BJ (cell line): ENCODE data around the gene TYR. TPM values are rescaled to one million over a fixed set of nuclear protein-coding genes. Genes with fewer than 3 reads are reported as not detected.

Source experiments
- CTCF ChIA-PET: fragments of 350-600 bp; formaldehyde crosslinking; extraction: SDS; loops from one replicate; lab custom pipeline; 2021; ENCODE audit warnings: antibody characterized with exemption, inconsistent platforms; lab: Yijun Ruan, JAX
- POLR2A ChIA-PET: fragments of 300-600 bp; sonication (Branson Sonifier 250); formaldehyde crosslinking; extraction: SDS; loops from one replicate; lab custom pipeline; 2021; ENCODE audit warnings: antibody characterized with exemption; lab: Charles Lee
- DNase-seq: peaks from one replicate; pipeline ENCODE4 v3.0.0-alpha.2; 2011; ENCODE audit warnings: low read depth
- H3K27me3 ChIP-seq: 2 replicates; pipeline ENCODE4 v1.6.0; 2011; ENCODE audit warnings: low read length; ENCODE audit not compliant: control insufficient read depth, insufficient read depth
- H3K36me3 ChIP-seq: 2 replicates; pipeline ENCODE4 v1.5.1; 2011; ENCODE audit warnings: low read length; ENCODE audit not compliant: control insufficient read depth, insufficient read depth
- H3K4me3 ChIP-seq: 2 replicates; pipeline ENCODE4 v1.5.1; 2011; ENCODE audit warnings: low read depth, mild to moderate bottlenecking, control low read depth, low read length
- polyA plus RNA-seq: library from polyadenylated mRNA; depleted of rRNA; stranded (reverse); fragments of >200 nt; gene quantifications from 2 replicates; pipeline ENCODE4 v1.2.3, GENCODE V29; 2011
- TF ChIP-seq, protein P1 (sequence below): IDR thresholded peaks from 2 replicates; pipeline ENCODE4 v1.5.1; 2011; ENCODE audit warnings: low read depth, mild to moderate bottlenecking, control low read depth, inconsistent platforms, low read length, moderate library complexity; ENCODE audit not compliant: insufficient read depth

Gene TYR
- polyA plus RNA-seq, 1 experiment, result not detected

DNA sequence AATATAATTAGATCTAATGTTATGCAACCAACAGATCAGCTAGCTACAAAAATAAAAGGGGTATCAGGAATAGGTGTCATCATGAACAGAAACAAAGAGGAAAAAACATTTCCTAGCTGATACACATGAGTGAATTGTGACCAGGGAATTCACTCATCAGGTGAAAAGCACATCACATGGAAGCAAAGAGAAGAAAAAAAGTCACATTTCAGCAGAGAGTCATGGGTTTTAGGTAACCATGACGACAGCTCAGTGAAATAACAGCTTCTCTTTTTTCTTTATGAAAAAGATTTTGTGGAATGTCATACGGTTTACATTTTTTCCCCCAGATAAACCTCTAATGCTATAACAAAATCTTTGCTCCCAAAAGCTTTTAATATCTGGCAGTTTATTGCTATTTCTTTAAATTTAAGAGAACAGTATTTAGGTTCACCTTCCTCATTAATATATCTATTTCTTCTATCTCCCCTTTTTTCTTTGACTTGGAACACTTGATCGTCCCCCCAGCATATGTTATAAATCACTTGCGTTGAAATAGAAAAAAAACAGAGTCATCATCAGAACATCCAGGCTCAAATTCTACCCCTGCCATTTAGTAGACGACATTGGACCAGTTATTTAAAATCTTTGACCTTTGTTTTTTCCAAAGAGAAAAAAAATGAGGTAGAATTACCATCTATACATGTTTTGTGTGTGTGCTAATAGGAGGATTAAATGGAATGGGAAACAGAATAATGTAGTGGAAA is 5.3 kb downstream of the TYR start:
- TF ChIP-seq, protein P1, sequence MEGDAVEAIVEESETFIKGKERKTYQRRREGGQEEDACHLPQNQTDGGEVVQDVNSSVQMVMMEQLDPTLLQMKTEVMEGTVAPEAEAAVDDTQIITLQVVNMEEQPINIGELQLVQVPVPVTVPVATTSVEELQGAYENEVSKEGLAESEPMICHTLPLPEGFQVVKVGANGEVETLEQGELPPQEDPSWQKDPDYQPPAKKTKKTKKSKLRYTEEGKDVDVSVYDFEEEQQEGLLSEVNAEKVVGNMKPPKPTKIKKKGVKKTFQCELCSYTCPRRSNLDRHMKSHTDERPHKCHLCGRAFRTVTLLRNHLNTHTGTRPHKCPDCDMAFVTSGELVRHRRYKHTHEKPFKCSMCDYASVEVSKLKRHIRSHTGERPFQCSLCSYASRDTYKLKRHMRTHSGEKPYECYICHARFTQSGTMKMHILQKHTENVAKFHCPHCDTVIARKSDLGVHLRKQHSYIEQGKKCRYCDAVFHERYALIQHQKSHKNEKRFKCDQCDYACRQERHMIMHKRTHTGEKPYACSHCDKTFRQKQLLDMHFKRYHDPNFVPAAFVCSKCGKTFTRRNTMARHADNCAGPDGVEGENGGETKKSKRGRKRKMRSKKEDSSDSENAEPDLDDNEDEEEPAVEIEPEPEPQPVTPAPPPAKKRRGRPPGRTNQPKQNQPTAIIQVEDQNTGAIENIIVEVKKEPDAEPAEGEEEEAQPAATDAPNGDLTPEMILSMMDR, result no peak
- H3K36me3 ChIP-seq, result no peaks in the 10 kb centered on the region
- ChIA-PET POLR2A (no interaction called here), CTCF (no interaction called here)
- no peak for DNase-seq
- no peaks in the 10 kb centered on the region for H3K27me3 ChIP-seq
- no peak overlapping the region for H3K4me3 ChIP-seq

- ChIA-PET POLR2A (no interaction called here), CTCF (no interaction called here)
- TF ChIP-seq, protein P1, result no peak
- no peaks in the 10 kb centered on the region for H3K27me3 ChIP-seq
- no peak overlapping the region for H3K4me3 ChIP-seq
- DNase-seq, result no peak
- no peaks in the 10 kb centered on the region for H3K36me3 ChIP-seq
These were observed 6.3 kb downstream of the TYR start for GRCh38 chr11:89184021-89184420.

DNA sequence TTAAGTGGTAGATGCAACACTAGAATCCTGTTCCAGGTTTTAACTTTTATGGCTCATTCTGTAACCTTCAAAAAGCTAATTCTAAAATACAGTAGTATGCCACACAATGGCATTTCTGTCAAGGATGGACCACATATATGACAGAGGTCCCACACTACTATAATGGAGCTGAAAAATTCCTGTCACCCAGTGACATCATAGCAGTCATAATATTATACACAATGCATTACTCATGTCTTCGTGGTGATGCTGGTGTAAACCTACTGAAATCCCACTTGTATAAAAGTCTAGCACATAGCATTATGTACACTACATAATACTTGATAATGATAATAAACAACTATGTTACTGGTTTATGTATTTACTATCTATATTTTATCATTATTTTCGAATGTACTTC is 12.1 kb downstream of the TYR start:
- DNase-seq, result no peak
- POLR2A ChIA-PET, result no interaction called here
- TF ChIP-seq, protein P1, result no peak
- Histone ChIP-seq H3K36me3 (no peaks in the 10 kb centered on the region), H3K4me3 (no peak overlapping the region), H3K27me3 (no peaks in the 10 kb centered on the region)
- CTCF ChIA-PET, result no interaction called here

DNA sequence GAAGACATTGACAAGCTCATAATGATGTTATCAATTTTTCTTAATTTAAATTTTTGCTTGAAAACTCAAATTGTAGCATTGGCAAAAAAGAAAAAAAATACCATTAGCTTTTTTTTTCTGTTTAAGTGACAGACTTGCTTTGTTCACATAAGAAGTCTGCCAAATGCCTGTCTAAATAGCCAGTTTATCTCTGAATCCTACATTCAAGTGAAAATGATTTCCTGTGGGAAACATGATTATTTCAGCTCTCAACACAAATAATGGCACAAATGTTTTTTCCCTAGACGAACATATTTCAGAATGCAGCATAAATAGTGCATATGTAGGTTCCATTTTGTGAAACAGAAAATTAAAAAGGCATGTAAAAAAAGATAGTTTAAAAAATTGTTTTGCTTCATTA is 23.5 kb downstream of the TYR start:
- CTCF ChIA-PET, result no interaction called here
- H3K4me3 ChIP-seq, result no peak overlapping the region
- TF ChIP-seq, protein P1, result no peak
- no peaks in the 10 kb centered on the region for H3K36me3 ChIP-seq
- POLR2A ChIA-PET, result no interaction called here
- H3K27me3 ChIP-seq, result no peaks in the 10 kb centered on the region
- DNase-seq, result no peak

- no peaks in the 10 kb centered on the region for H3K27me3 ChIP-seq
- CTCF ChIA-PET, result no interaction called here
- no peaks in the 10 kb centered on the region for H3K36me3 ChIP-seq
- no peak overlapping the region for H3K4me3 ChIP-seq
- POLR2A ChIA-PET, result no interaction called here
- no peak for DNase-seq
- TF ChIP-seq, protein P1, result no peak
These were observed 26.1 kb downstream of the TYR start for GRCh38 chr11:89203814-89204213.
